Kidney tubule cell (primary cell): ENCODE data around the gene USP7.
A peak's percentile ranks its signal among the peaks of the same experiment; 100 is the strongest.

ENCODE experiments used
- DNase-seq: peaks from one replicate; pipeline ENCODE4 v3.0.0-alpha.2; 2018; ENCODE audit warnings: low spot score

Gene USP7

GRCh38 chr16:8861563-8862308, 102.0 kb downstream of the USP7 start:
- DNase-seq: no peak

DNA sequence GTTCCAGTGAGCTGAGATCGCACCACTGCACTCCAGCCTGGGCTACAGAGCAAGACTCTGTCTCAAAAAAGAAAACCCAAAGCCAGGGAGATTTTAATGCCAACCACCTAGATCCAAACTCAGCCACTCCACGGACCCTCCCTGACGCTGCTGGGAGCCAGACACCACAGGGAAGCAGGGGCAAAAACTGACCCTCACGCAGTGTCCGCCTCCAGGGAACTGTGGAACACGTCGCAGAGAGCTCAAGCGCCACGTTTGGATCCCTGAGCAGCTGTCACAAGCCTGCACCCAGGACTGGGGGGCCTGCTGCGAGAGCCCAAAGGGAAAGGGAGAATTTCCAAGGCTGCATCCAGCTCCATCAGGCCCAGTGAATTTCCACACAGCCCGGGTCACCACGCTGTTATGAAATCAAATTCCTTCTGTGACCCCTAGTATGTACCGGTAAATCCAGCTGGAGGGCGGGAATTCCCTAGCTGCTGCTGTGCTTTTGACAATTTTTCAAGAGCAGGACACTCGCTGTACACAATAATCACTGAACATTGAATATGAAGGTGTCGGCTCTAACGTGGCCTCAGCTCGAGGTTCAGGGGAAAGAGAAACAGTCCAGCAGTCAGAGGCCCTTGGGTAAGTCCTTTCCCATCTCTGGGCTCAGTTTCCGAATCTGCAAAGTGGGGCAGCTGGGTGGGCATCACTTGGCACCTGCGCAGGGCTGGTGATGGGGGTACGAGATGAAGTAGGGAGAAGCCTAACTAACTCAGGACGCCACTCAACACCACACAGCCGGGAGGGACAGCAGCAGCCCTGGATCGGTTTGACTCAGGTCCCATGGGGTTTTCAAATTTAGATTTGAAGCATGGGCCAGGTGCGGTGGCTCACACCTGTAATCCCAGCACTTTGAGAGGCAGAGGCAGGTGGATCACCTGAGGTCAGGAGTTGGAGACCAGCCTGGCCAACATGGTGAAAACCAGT, 103.5 kb downstream of the USP7 start:
- DNase-seq: no peak

DNA sequence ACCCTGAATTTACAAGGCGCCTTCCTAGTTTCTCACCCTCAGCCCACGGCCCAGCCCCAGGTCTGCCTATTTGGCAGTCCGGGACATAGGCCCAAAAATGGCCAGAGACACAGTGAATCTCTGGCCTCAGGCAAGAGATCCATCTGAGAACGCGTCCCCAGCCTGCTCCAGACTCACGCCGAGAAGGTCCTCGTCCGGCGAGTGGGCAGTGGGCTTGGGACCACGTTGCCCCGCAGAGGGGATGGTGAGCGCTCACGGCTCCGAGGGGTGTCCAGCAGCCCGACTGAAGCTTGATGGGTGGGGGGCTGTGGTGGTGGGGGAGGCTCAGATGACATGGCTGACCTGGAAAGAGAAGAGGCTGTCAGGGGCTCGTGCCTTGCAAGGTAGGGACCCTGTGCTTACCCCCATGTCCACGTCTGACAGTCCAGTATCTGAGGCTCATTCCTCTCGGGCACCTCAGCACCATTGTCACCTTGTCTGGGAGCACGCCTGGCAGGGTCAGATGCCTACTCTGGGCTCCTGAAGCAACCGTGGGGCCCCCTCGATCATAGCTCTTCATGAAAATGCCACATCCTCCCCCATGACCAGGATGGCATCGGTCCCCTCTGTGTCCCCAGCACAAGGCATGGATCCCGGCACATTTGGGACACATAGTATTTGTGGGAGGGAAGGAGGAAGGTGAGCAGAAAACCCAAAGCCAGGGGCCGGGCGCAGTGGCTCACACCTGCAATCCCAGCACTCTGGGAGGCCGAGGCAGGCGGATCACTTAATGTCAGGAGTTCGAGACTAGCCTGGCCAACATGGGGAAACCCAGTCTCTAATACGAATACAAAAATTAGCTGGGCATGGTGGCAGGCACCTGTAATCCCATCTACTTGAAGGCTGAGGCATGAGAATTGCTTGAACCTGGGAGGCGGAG, 104.5 kb downstream of the USP7 start:
- DNase-seq: no peak

DNA sequence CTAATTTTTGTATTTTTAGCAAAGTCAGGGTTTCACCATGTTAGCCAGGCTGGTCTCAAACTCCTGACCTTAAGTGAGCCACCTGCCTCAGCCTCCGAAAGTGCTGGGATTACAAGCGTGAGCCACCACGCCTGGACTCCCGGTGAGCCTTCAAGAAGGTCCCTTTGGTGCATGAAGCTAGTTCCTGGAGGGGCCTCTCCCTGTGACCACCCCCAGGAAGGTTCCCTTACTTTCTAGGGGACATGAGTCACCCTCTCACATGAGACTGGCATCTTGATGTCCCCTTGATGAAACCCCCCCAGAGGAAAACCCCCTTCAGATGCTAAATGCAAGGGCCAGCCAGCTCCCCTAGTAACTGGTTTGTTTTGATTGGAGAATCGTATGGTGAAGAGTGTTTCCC, 107.7 kb downstream of the USP7 start:
- no peak for DNase-seq

GRCh38 chr16:8855051-8855786, 108.5 kb downstream of the USP7 start:
- no peak for DNase-seq

DNA sequence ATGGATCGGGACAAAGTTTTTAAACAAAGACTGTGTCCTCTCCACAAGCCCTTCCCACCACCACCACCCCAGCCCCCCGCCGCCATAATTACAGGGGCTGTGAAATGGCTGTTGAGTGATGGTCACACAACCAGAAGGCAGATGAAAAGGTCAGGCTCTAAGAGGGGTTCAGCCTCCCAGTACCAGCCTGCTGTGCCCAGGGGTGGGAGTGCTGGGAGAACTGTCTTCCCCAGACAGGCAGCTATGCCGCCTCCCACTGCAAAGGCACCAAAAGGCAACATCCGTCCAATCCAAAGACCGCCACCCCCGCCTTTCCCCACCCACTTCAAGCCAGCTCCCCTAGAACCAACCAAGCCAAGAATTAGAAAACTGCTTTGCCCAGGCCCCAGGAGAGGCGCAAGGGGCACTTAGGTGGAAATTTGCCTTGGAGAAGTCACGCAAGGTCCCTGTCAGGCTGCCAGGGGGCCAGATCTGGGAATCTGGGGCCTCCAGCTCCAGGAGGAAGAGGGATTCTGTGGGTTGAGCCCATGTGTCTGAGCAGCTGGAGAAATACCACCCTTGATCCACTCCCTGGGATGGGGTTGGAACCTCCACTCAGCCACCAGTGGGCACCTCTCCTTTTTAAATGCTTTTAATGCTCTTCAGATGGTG, 109.3 kb downstream of the USP7 start:
- DNase-seq: no peak

- DNase-seq: no peak
These were observed 110.1 kb downstream of the USP7 start for GRCh38 chr16:8853611-8854010.

GRCh38 chr16:8853150-8853549, 110.6 kb downstream of the USP7 start:
- DNase-seq: no peak

DNA sequence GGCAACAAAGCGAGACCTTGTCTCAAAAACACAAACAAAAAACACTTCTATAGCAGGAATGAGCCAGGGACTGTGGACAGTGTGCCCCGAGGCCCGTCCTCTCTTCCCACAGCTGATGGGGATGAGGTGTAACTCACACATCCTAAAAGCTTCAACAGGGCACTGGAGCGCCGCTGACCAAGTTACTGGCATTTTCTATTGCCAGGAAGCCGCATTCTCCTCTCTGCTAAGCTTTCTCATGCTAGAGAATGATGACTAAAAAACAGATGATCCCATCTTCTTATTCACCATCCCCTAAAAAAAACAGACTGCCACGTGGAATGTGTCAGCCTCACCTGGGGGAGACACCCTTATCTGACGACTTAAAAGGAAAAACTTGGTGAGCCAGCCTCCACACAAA, 111.2 kb downstream of the USP7 start:
- peak; percentile 44 for DNase-seq

GRCh38 chr16:8851761-8852403, 111.8 kb downstream of the USP7 start:
- DNase-seq: no peak

DNA sequence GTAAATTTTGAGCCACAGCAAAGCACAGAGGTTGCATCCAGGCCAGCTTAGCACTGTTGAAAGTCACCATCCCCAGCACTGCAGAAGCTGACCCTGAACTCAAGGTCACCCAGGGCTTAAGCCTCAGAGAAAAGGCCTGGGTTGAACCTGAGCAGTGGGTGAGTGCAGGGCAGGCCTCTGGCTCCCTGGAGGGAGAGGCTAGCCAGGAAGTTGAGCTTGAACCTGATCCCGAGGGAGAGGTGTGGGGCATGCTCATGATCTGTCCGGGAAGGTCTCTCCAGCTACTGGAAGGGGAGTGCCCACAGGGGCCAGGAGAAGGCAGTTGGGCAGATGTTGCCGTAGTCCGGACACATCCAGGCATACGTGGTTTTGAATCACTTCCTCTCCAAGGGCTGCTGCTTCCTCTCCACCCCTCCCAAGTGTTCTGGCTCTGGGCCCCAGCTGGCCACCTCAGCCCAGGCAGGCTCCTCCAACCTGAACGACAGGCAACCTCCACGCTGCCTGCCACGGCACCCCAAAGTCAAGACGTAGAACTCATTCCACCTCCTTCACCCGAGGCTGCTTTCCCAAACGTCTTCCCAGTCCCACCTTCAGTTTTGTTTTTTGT, 113.3 kb downstream of the USP7 start:
- peak; percentile 85 for DNase-seq

- DNase-seq: no peak
These were observed 114.2 kb downstream of the USP7 start for GRCh38 chr16:8849411-8850011.

- DNase-seq: peak; percentile 72
These were observed 114.7 kb downstream of the USP7 start for GRCh38 chr16:8848939-8849391.

GRCh38 chr16:8848231-8848938, 115.3 kb downstream of the USP7 start:
- DNase-seq: no peak

GRCh38 chr16:8847623-8848022, 116.1 kb downstream of the USP7 start:
- DNase-seq: no peak

DNA sequence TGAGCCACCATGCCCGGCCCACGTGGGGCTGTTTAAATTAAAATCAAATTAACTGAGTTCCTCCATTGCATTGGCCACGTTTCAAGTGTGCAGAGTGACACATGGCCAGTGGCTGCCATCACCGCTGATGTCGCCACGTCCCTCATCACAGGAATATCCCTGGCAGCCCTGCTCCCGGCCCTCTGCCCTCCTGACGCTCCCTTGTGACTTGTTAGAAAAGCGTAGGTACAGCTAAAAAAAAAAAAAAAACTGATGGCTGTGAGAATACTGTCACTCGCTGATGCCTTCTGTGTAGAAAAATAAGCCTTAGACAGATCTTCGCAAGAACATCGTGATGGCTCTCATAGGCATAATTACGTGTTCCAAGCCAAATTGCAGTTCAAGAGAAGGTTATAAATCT, 116.6 kb downstream of the USP7 start:
- DNase-seq: no peak

GRCh38 chr16:8846401-8846932, 117.2 kb downstream of the USP7 start:
- no peak for DNase-seq

DNA sequence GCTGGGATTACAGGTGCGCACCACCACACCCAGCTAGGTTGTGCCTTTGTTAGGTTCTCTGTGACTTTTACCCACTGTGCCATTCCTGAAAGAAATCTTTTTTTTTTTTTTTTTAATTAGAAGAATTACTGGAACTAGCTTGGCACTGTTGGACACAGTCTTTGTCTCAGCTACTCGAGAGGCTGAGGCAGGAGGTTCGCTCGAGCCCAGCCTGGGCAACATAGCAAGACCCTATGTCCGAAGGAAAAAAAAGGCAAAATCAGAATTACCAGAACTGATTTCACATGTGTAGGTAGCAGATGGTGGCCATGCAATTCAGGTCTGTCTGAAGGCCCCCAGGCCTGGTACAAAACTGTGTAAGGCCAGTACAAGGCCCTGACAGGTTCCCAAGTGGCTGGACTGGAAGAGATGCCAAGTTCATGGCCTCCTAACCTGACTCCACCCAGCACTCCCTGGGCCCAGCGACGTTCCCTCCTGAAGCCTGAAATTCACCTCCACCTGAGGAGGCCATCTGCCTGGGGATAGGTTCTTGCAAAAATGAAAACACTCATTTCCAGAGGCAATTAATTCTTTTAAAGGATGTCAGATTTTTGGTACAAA, 117.9 kb downstream of the USP7 start:
- DNase-seq: no peak
